ENCODE data around the gene CCDC188.

GRCh38 chr22:20192293-20192971 is 41.6 kb upstream of the CCDC188 start:
- TF ChIP-seq CTCF (IDR thresholded peaks at IDR 0.05) (no peak), POLR2A (IDR thresholded peaks at IDR 0.05) (no peak)
